ENCODE measurements around the gene FBRS. TPM values are rescaled to one million over a fixed set of nuclear protein-coding genes. Genes with fewer than 3 reads are reported as not detected.

The FBRS gene
- total RNA-seq, 1 donor from 2014 or later = 68.6 TPM

- H3K27ac ChIP-seq = no peak overlapping the region
- DNase-seq (no peak), ATAC-seq (no peak)
- H3K4me3 ChIP-seq = no peak overlapping the region
- no peaks in the 10 kb centered on the region for H3K36me3 ChIP-seq
- H3K27me3 ChIP-seq (ENCODE audit: low read depth) = no peaks in the 10 kb centered on the region
- intact Hi-C loops (cut with DNase I) = no loop called here
- H3K4me1 ChIP-seq = no peaks in the 10 kb centered on the region
- H3K9me3 ChIP-seq = no peaks in the 10 kb centered on the region
- no peak for TF ChIP-seq CTCF (IDR thresholded peaks at IDR 0.05)
Measured at GRCh38 chr16:30619202-30619601, 39.0 kb upstream of the FBRS start.

GRCh38 chr16:30619638-30620037 is 38.6 kb upstream of the FBRS start:
- intact Hi-C loops (cut with DNase I) = no loop called here
- H3K4me3 ChIP-seq = no peak overlapping the region
- no peaks in the 10 kb centered on the region for H3K4me1 ChIP-seq
- no peak overlapping the region for H3K27ac ChIP-seq
- H3K36me3 ChIP-seq = no peaks in the 10 kb centered on the region
- no peaks in the 10 kb centered on the region for H3K27me3 ChIP-seq (ENCODE audit: low read depth)
- ATAC-seq (no peak), DNase-seq (no peak)
- TF ChIP-seq CTCF (IDR thresholded peaks at IDR 0.05) = no peak
- no peaks in the 10 kb centered on the region for H3K9me3 ChIP-seq

- H3K36me3 ChIP-seq = no peaks in the 10 kb centered on the region
- H3K27me3 ChIP-seq (ENCODE audit: low read depth) = no peaks in the 10 kb centered on the region
- H3K27ac ChIP-seq = no peak overlapping the region
- H3K4me3 ChIP-seq = no peak overlapping the region
- H3K4me1 ChIP-seq = no peaks in the 10 kb centered on the region
- H3K9me3 ChIP-seq = no peaks in the 10 kb centered on the region
- DNase-seq (no peak), ATAC-seq (no peak)
- no peak for TF ChIP-seq CTCF (IDR thresholded peaks at IDR 0.05)
- intact Hi-C loops (cut with DNase I) = no loop called here
Measured at GRCh38 chr16:30620169-30620568, 38.1 kb upstream of the FBRS start.

GRCh38 chr16:30621765-30622164 is 36.5 kb upstream of the FBRS start:
- H3K4me1 ChIP-seq = no peaks in the 10 kb centered on the region
- TF ChIP-seq CTCF (IDR thresholded peaks at IDR 0.05) = no peak
- no peak for ATAC-seq
- no peaks in the 10 kb centered on the region for H3K36me3 ChIP-seq
- H3K4me3 ChIP-seq = no peak overlapping the region
- H3K27ac ChIP-seq = no peak overlapping the region
- no peak for DNase-seq
- intact Hi-C loops (cut with DNase I) = no loop called here
- H3K27me3 ChIP-seq (ENCODE audit: low read depth) = no peaks in the 10 kb centered on the region
- no peaks in the 10 kb centered on the region for H3K9me3 ChIP-seq

- H3K36me3 ChIP-seq = no peaks in the 10 kb centered on the region
- H3K4me3 ChIP-seq = no peak overlapping the region
- H3K27me3 ChIP-seq (ENCODE audit: low read depth) = no peaks in the 10 kb centered on the region
- no peak for TF ChIP-seq CTCF (IDR thresholded peaks at IDR 0.05)
- H3K27ac ChIP-seq = no peak overlapping the region
- intact Hi-C loops (cut with DNase I) = no loop called here
- DNase-seq (no peak), ATAC-seq (no peak)
- no peaks in the 10 kb centered on the region for H3K4me1 ChIP-seq
- no peaks in the 10 kb centered on the region for H3K9me3 ChIP-seq
Measured at GRCh38 chr16:30622455-30623032, 35.7 kb upstream of the FBRS start.
